Fibroblast of lung (primary cell): Measurements from ENCODE around the gene TRMT61A. TPM values are rescaled to one million over a fixed set of nuclear protein-coding genes. Genes with fewer than 3 reads are reported as not detected.

Experiments
- DNase-seq, 2 donors: peaks; one replicate each; pipeline versions ENCODE4 v3.0.0 to v3.0.0-alpha.2; 2010; ENCODE audit warnings: low read depth in 2 of 2
- H2AFZ ChIP-seq: 2 replicates; pipeline ENCODE4 v1.5.1; 2012; ENCODE audit warnings: low read length, control low read depth, inconsistent platforms
- H3K27ac ChIP-seq: 2 replicates; pipeline ENCODE4 v1.5.1; 2011; ENCODE audit warnings: low read length, control low read depth; ENCODE audit not compliant: insufficient read depth
- H3K27me3 ChIP-seq: 2 replicates; pipeline ENCODE4 v1.5.1; 2011; ENCODE audit warnings: mild to moderate bottlenecking, low read length; ENCODE audit not compliant: control insufficient read depth, insufficient read depth
- H3K36me3 ChIP-seq: 2 replicates; pipeline ENCODE4 v1.5.1; 2011; ENCODE audit warnings: low read length; ENCODE audit not compliant: control insufficient read depth, insufficient read depth
- H3K4me1 ChIP-seq: 2 replicates; pipeline ENCODE4 v1.5.1; 2011; ENCODE audit warnings: low read length; ENCODE audit not compliant: control insufficient read depth, insufficient read depth; ENCODE audit errors: extremely low read depth
- H3K4me2 ChIP-seq: 2 replicates; pipeline ENCODE4 v1.5.1; 2011; ENCODE audit warnings: low read length, control low read depth; ENCODE audit not compliant: insufficient read depth; ENCODE audit errors: extremely low read depth
- H3K4me3 ChIP-seq, 4 experiments: fragments of 200-600 bp in 1 of 4; sonication (generic) in 1 of 4; replicated peaks in 1 of 4; 2 replicates each; pipeline ENCODE4 v1.5.1; 2011 to 2016; ENCODE audit warnings: low read length in 4 of 4, low read depth in 3 of 4, mild to moderate bottlenecking in 3 of 4, control low read depth in 2 of 4, inconsistent platforms in 1 of 4, mixed read lengths in 1 of 4; ENCODE audit not compliant: insufficient read depth in 1 of 4; ENCODE audit errors: control extremely low read depth in 1 of 4
- H3K79me2 ChIP-seq: 2 replicates; pipeline ENCODE4 v1.5.1; 2012; ENCODE audit warnings: mild to moderate bottlenecking, low read length, inconsistent platforms; ENCODE audit not compliant: control insufficient read depth, insufficient read depth
- H3K9ac ChIP-seq: 2 replicates; pipeline ENCODE4 v1.5.1; 2011; ENCODE audit warnings: mild to moderate bottlenecking, low read length, control low read depth; ENCODE audit not compliant: insufficient read depth
- H3K9me3 ChIP-seq: 2 replicates; pipeline ENCODE4 v1.5.1; 2012; ENCODE audit warnings: low read depth, low read length; ENCODE audit not compliant: control insufficient read depth, insufficient read depth
- H4K20me1 ChIP-seq: 2 replicates; pipeline ENCODE4 v1.5.1; 2011; ENCODE audit warnings: low read length; ENCODE audit not compliant: control insufficient read depth, insufficient read depth; ENCODE audit errors: extremely low read depth
- EZH2 ChIP-seq: IDR thresholded peaks from 2 replicates; pipeline ENCODE4 v1.5.1; 2012; ENCODE audit warnings: low read length, control low read depth, mild to moderate bottlenecking; ENCODE audit errors: missing control alignments
- polyA plus RNA-seq, 2 donors: library from polyadenylated mRNA; depleted of rRNA in 1 of 2; stranded (reverse) in 1 of 2; unstranded in 1 of 2; fragments of >200 nt; gene quantifications; 2 replicates each; pipeline ENCODE4 v1.2.1, GENCODE V29; 2011 to 2012; ENCODE audit warnings: missing spikeins in 1 of 2
- total RNA-seq: library from RNA; depleted of rRNA; stranded (reverse); fragments of >200 nt; gene quantifications from 2 replicates; pipeline ENCODE4 v1.2.1, GENCODE V29; 2014
- TF ChIP-seq, protein P1 (sequence below), 2 donors: IDR thresholded peaks in 1 of 2; conservative IDR thresholded peaks in 1 of 2; 1 replicate in 1 of 2; 2 replicates in 1 of 2; pipeline ENCODE4 v1.5.1; 2011 to 2012; ENCODE audit warnings: low read length in 2 of 2, control low read depth in 1 of 2, inconsistent platforms in 1 of 2, low read depth in 1 of 2, mild to moderate bottlenecking in 1 of 2

Gene TRMT61A
- total and polyA plus RNA-seq, 2 donors (not counting 1 experiment from before 2014, with no cell fraction given): 4.2 to 10.6 TPM

DNA sequence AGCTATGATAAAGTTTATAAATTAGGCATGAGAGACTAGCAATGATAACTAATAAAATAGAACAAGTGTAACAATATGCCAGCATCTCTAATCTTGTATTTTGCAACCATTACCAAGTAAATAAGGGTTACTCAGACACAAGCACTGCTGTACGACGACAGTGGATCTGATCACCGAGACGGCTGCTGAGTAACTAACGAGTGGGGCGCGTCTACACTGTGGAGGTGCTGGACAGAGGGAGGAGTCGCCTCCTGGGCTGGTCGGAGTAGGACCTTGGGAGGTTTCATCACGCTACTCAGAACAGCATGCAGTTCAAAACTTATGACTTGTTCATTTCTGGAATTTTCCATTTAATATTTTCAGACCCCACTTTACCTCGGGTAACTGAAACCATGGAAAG lies 52.2 kb downstream of the TRMT61A start:
- H2AFZ ChIP-seq: no peak overlapping the region
- TF ChIP-seq, protein P1, sequence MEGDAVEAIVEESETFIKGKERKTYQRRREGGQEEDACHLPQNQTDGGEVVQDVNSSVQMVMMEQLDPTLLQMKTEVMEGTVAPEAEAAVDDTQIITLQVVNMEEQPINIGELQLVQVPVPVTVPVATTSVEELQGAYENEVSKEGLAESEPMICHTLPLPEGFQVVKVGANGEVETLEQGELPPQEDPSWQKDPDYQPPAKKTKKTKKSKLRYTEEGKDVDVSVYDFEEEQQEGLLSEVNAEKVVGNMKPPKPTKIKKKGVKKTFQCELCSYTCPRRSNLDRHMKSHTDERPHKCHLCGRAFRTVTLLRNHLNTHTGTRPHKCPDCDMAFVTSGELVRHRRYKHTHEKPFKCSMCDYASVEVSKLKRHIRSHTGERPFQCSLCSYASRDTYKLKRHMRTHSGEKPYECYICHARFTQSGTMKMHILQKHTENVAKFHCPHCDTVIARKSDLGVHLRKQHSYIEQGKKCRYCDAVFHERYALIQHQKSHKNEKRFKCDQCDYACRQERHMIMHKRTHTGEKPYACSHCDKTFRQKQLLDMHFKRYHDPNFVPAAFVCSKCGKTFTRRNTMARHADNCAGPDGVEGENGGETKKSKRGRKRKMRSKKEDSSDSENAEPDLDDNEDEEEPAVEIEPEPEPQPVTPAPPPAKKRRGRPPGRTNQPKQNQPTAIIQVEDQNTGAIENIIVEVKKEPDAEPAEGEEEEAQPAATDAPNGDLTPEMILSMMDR (conservative IDR thresholded peaks at IDR 0.05 in 1 of 2, IDR thresholded peaks at IDR 0.05 in 1 of 2; ENCODE audit: low read depth in 1 of 2, low read length in 2 of 2): no peak
- no peak for TF ChIP-seq EZH2
- peaks cover 5% of the 10 kb centered on the region for H3K36me3 ChIP-seq
- H4K20me1 ChIP-seq: no peaks in the 10 kb centered on the region
- H3K4me1 ChIP-seq: peaks cover 7% of the 10 kb centered on the region
- no peak overlapping the region for H3K9ac ChIP-seq
- H3K4me2 ChIP-seq: no peak overlapping the region
- no peaks in the 10 kb centered on the region for H3K9me3 ChIP-seq
- H3K27me3 ChIP-seq: no peaks in the 10 kb centered on the region
- no peak for DNase-seq
- no peak overlapping the region for H3K4me3 ChIP-seq
- H3K27ac ChIP-seq: no peak overlapping the region
- peaks cover 4% of the 10 kb centered on the region for H3K79me2 ChIP-seq

DNA sequence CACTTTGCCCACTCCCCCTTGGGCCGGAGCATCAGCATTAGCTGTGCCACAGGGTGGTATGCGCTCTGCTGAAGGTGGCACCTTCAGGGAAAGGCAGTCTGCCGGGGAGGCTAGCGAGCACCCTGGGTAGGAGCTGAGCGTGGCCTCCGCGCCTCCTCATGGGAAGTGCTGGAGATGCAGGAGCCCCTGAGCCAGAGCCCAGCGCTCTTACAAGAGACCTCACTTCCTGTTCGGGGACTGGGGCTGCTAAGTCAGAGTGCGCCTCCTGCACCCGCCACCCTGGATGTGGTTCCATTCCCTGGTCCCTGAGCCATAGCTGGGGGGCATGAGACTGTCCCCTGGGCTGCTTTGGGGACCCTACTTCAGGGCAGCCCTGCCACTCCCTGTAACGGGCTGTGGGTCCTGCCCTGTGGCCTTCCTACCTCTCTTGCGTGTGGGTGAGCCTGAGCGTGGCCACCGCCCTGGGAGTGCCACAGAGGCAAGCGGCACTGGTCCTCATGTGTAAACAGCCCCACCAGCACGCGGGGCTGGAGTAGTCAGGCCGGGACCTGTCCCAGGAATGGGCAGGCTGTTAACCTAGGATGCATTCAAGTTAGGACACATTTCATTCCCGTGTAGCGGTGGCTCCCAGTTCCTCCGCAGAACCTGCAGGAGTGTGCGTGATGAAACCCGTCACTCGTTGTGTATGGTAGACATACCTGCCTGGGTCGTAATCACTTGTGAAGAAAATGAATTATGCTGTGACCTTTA lies 53.1 kb downstream of the TRMT61A start:
- TF ChIP-seq EZH2: no peak
- TF ChIP-seq, protein P1 (conservative IDR thresholded peaks at IDR 0.05 in 1 of 2, IDR thresholded peaks at IDR 0.05 in 1 of 2; ENCODE audit: low read depth in 1 of 2, low read length in 2 of 2): no peak
- no peak overlapping the region for H3K27ac ChIP-seq
- no peak overlapping the region for H2AFZ ChIP-seq
- H3K27me3 ChIP-seq: no peaks in the 10 kb centered on the region
- H3K4me1 ChIP-seq: peaks cover 4% of the 10 kb centered on the region
- H3K4me3 ChIP-seq: no peak overlapping the region
- no peaks in the 10 kb centered on the region for H4K20me1 ChIP-seq
- no peaks in the 10 kb centered on the region for H3K9me3 ChIP-seq
- no peak for DNase-seq
- H3K79me2 ChIP-seq: peaks cover 3% of the 10 kb centered on the region
- no peak overlapping the region for H3K4me2 ChIP-seq
- H3K9ac ChIP-seq: no peak overlapping the region
- peaks cover 5% of the 10 kb centered on the region for H3K36me3 ChIP-seq

- no peak overlapping the region for H3K27ac ChIP-seq
- no peaks in the 10 kb centered on the region for H3K36me3 ChIP-seq
Measured at GRCh38 chr14:103584326-103584915, 55.4 kb downstream of the TRMT61A start.

More at GRCh38 chr14:103584326-103584915, 55.4 kb downstream of the TRMT61A start:
- Histone ChIP-seq H3K9me3 (no peaks in the 10 kb centered on the region), H3K9ac (no peak overlapping the region), H2AFZ (no peak overlapping the region), H3K79me2 (no peaks in the 10 kb centered on the region), H3K4me2 (no peak overlapping the region), H3K4me3 (no peak overlapping the region), H3K4me1 (no peaks in the 10 kb centered on the region), H4K20me1 (no peaks in the 10 kb centered on the region), H3K27me3 (no peaks in the 10 kb centered on the region)
- DNase-seq: no peak
- TF ChIP-seq EZH2: no peak
- TF ChIP-seq, protein P1 (conservative IDR thresholded peaks at IDR 0.05 in 1 of 2, IDR thresholded peaks at IDR 0.05 in 1 of 2; ENCODE audit: low read depth in 1 of 2, low read length in 2 of 2): no peak
